ENCODE measurements around the gene RAET1G. TPM values are rescaled to one million over a fixed set of nuclear protein-coding genes. Genes with fewer than 3 reads are reported as not detected.
"Not testable (repeated sequence)": the region's sequence is repeated elsewhere in the genome, so short reads cannot be mapped to it uniquely, and the experiment has no call there.

The RAET1G gene
- total RNA-seq, 3 donors from 2014 or later (not counting 1 experiment from before 2014, with no cell fraction given), result 0.43 TPM; not detected in 2

DNA sequence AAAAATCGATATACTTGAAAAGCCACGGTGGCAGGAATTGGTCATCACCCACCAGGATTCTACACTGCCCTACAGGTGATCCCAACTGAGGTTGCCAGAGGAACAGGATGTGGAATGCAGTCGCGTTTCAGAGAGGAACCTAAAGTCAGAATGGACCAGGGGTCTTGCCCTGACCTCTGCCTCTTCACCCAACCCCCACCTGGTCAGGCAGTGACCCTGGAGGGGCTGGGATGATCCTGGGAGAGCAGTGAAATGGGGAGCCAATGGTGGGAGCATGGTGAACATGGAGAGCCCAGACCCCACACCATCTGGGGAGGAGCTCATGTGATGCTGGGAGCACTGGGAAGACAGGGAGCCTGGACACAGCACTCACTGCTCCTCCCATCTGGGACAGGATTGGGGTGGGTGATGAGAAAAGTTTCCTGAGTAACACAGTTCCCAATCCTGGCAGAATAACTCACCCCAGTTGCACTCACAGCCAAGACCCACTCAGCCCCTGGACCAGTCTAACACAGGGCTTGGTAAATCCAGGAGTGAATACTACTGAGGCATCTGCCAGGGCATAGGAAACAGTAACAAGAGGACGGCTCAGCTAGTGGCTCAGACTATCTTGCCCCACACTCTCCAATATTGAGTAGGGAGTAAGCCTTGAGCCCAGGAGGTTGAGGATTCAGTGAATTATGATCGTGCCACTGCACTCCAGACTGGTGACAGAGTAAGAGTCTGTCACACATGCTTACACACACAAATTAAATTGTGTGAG is 17.2 kb upstream of the RAET1G start:
- Mint-ChIP-seq H3K36me3 (no peaks in the 10 kb centered on the region), H3K27me3 (ENCODE audit: low read depth in 2 of 2) (peaks cover 49 to 57% of the 10 kb centered on the region in 2 donors), H3K4me3 (peak overlapping the region; percentile 98), H3K9me3 (no peaks in the 10 kb centered on the region), H3K27ac (peak overlapping the region; percentile 85 to 89), H3K4me1 (peaks cover 13 to 31% of the 10 kb centered on the region in 2 donors)
- 12% methylated on average over 5 of the region's 6 CpGs for WGBS (ENCODE audit: insufficient coverage)
- ATAC-seq (no peak), DNase-seq (no peak)
- Histone ChIP-seq H3K4me1 (ENCODE audit: control insufficient read depth, insufficient read depth, low read length) (peaks cover 38% of the 10 kb centered on the region), H3K4me3 (ENCODE audit: low read length) (no peak overlapping the region), H3K9me3 (ENCODE audit: control insufficient read depth, insufficient read depth, low read length) (no peaks in the 10 kb centered on the region), H3K27me3 (ENCODE audit: control insufficient read depth, insufficient read depth, low read length) (peaks cover 58% of the 10 kb centered on the region), H3K27ac (ENCODE audit: low read length) (no peak overlapping the region), H3K36me3 (ENCODE audit: control insufficient read depth, insufficient read depth, low read length) (no peaks in the 10 kb centered on the region)
- intact Hi-C loops (cut with micrococcal nuclease), result loop anchor here (2.0 to 10.0 kb wide), 4 partner anchors 23 to 875 kb away; partner anchors contain the start of genes NUP43, PCMT1 and ULBP1
- no peak for TF ChIP-seq CTCF (IDR thresholded peaks at IDR 0.05)

- Mint-ChIP-seq H3K9me3 (no peaks in the 10 kb centered on the region), H3K4me3 (peak overlapping the region; percentile 90), H3K4me1 (peaks cover 13 to 33% of the 10 kb centered on the region in 2 donors), H3K27me3 (ENCODE audit: low read depth in 2 of 2) (peaks cover 57 to 64% of the 10 kb centered on the region in 2 donors), H3K27ac (peak overlapping the region; percentile 85 to 89), H3K36me3 (no peaks in the 10 kb centered on the region)
- peaks cover 66% of the 10 kb centered on the region for H3K27me3 ChIP-seq (ENCODE audit: control insufficient read depth, insufficient read depth, low read length)
- H3K4me1 ChIP-seq (ENCODE audit: control insufficient read depth, insufficient read depth, low read length), result peaks cover 38% of the 10 kb centered on the region
- no peak overlapping the region for H3K27ac ChIP-seq (ENCODE audit: low read length)
- H3K36me3 ChIP-seq (ENCODE audit: control insufficient read depth, insufficient read depth, low read length), result no peaks in the 10 kb centered on the region
- ATAC-seq (no peak), DNase-seq (peak in 1 of 2 donors; percentile 46)
- no peak for TF ChIP-seq CTCF (IDR thresholded peaks at IDR 0.05)
- intact Hi-C loops (cut with micrococcal nuclease), result loop anchor here (10.0 kb wide), 2 partner anchors 195 to 875 kb away; partner anchors contain the start of genes NUP43 and PCMT1
- WGBS (ENCODE audit: insufficient coverage), result 32% methylated on average over 5 of the region's 5 CpGs
- no peaks in the 10 kb centered on the region for H3K9me3 ChIP-seq (ENCODE audit: control insufficient read depth, insufficient read depth, low read length)
- no peak overlapping the region for H3K4me3 ChIP-seq (ENCODE audit: low read length)
Observed at GRCh38 chr6:149939356-149939648, 16.4 kb upstream of the RAET1G start.

- Mint-ChIP-seq H3K27ac (peak overlapping the region; percentile 85 to 89), H3K4me1 (peaks cover 13 to 36% of the 10 kb centered on the region in 2 donors)
- H3K4me3 ChIP-seq (ENCODE audit: low read length), result peak overlapping the region; percentile 28
Observed at GRCh38 chr6:149938571-149939355, 15.8 kb upstream of the RAET1G start.

DNA sequence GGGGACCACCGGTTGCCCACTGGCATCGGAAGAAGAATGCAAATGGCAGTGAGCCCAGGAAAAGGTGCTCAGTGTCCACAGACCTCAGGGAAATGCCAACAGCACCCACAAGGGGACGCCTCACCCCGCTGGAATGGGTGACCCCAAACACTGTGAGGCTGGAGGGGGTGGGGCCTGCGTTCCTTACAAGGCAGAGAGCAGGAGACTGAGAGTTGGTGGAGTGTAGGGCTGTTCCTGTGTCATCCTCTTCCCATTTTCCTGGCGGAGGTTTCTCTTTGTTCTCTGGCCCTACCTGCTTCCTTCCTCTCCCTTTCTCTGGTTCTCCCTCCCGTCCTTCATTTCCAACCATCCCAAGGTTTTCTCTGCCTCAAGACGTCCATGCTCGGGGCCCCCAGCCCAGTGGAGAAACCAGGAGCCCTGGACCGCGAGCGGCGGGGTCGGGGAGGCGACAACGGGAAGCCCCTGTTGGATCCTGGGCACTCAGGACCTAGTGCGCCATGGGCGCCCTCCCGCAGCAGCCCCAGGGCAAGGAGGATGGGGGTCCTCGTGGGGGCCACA is 15.2 kb upstream of the RAET1G start:
- Mint-ChIP-seq H3K4me3 (peak overlapping the region; percentile 90), H3K4me1 (peaks cover 13 to 36% of the 10 kb centered on the region in 2 donors), H3K27ac (peak overlapping the region; percentile 85 to 89), H3K27me3 (ENCODE audit: low read depth in 2 of 2) (peaks cover 65 to 76% of the 10 kb centered on the region in 2 donors)
- DNase-seq; H3K9me3 Mint-ChIP-seq; H3K27ac ChIP-seq (ENCODE audit: low read length); H3K36me3 ChIP-seq (ENCODE audit: control insufficient read depth, insufficient read depth, low read length); H3K9me3 ChIP-seq (ENCODE audit: control insufficient read depth, insufficient read depth, low read length); H3K36me3 Mint-ChIP-seq: not testable (repeated sequence)
- peak in 2 of 3 donors; percentile 7 to 23 for ATAC-seq
- WGBS (ENCODE audit: insufficient coverage), result 3% methylated on average over 15 of the region's 20 CpGs
- intact Hi-C loops (cut with micrococcal nuclease), result loop anchor here (10.0 kb wide), 2 partner anchors 193 to 877 kb away; partner anchors contain the start of genes NUP43 and PCMT1
- Histone ChIP-seq H3K4me1 (ENCODE audit: control insufficient read depth, insufficient read depth, low read length) (peaks cover 38% of the 10 kb centered on the region), H3K4me3 (ENCODE audit: low read length) (peak overlapping the region; percentile 28), H3K27me3 (ENCODE audit: control insufficient read depth, insufficient read depth, low read length) (peaks cover 74% of the 10 kb centered on the region)

More at GRCh38 chr6:149938571-149939355, 15.8 kb upstream of the RAET1G start:
- intact Hi-C loops (cut with micrococcal nuclease), result loop anchor here (10.0 kb wide), 2 partner anchors 194 to 876 kb away; partner anchors contain the start of genes NUP43 and PCMT1
- peak overlapping the region; percentile 90 for H3K4me3 Mint-ChIP-seq
- DNase-seq (peak; percentile 62 to 90), ATAC-seq (peak; percentile 34 to 57 (median 41))
- H3K27me3 Mint-ChIP-seq (ENCODE audit: low read depth in 2 of 2), result peaks cover 59 to 69% of the 10 kb centered on the region in 2 donors
- H3K36me3 ChIP-seq (ENCODE audit: control insufficient read depth, insufficient read depth, low read length), result no peaks in the 10 kb centered on the region
- peaks cover 67% of the 10 kb centered on the region for H3K27me3 ChIP-seq (ENCODE audit: control insufficient read depth, insufficient read depth, low read length)
- no peaks in the 10 kb centered on the region for H3K9me3 ChIP-seq (ENCODE audit: control insufficient read depth, insufficient read depth, low read length)
- peaks cover 38% of the 10 kb centered on the region for H3K4me1 ChIP-seq (ENCODE audit: control insufficient read depth, insufficient read depth, low read length)
- H3K9me3 Mint-ChIP-seq, result no peaks in the 10 kb centered on the region
- H3K27ac ChIP-seq (ENCODE audit: low read length), result no peak overlapping the region
- H3K36me3 Mint-ChIP-seq, result no peaks in the 10 kb centered on the region
- TF ChIP-seq CTCF (IDR thresholded peaks at IDR 0.05), result no peak
- 1% methylated on average over 58 of the region's 58 CpGs for WGBS (ENCODE audit: insufficient coverage)

Measured in natural killer cell (primary cell).